Omental fat pad (tissue), 4 donors: ENCODE measurements around the gene HADHA. TPM values are rescaled to one million over a fixed set of nuclear protein-coding genes. Genes with fewer than 3 reads are reported as not detected.

Source experiments
- ATAC-seq: fragments of 150-250 bp; one replicate; pipeline ENCODE4 v1.9.1; 2016; ENCODE audit warnings: mild to moderate bottlenecking, moderate library complexity; ENCODE audit not compliant: low FRiP score
- DNase-seq: peaks from one replicate; pipeline ENCODE4 v3.0.0-alpha.2; 2019; ENCODE audit warnings: low spot score
- total RNA-seq, 4 donors: library from RNA; depleted of rRNA; stranded (reverse); fragments of >200 nt; gene quantifications; one replicate each; pipeline ENCODE4 v1.1.0, GENCODE V29; 2016
- TF ChIP-seq, protein P1 (sequence below), 3 donors: fragments of 450-650 bp; IDR thresholded peaks; one replicate each; pipeline ENCODE4 v1.5.1; 2016 to 2017; ENCODE audit warnings: antibody characterized with exemption in 3 of 3, mild to moderate bottlenecking in 3 of 3, moderate library complexity in 2 of 3

Gene HADHA
- total RNA-seq, 4 donors from 2014 or later = 144 to 196 (median 159) TPM

DNA sequence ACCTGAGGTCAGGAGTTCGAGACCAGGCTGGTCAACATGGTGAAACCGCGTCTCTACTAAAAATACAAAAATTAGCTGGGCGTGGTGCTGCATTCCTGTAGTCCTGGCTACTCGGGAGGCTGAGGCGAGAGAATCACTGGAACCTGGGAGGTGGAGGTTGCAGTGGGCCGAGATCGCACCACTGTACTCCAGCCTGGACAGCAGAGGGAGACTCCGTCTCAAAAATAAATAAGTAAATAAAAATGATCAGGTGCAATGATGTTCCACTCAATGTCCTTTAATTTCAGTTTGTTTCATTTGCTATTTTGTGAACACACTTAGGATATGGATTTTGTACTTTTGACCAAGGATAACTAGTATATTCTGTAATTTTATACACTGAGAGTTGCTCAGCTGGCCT, 9.3 kb downstream of the HADHA start:
- DNase-seq (no peak), ATAC-seq (no peak)
- TF ChIP-seq, protein P1, sequence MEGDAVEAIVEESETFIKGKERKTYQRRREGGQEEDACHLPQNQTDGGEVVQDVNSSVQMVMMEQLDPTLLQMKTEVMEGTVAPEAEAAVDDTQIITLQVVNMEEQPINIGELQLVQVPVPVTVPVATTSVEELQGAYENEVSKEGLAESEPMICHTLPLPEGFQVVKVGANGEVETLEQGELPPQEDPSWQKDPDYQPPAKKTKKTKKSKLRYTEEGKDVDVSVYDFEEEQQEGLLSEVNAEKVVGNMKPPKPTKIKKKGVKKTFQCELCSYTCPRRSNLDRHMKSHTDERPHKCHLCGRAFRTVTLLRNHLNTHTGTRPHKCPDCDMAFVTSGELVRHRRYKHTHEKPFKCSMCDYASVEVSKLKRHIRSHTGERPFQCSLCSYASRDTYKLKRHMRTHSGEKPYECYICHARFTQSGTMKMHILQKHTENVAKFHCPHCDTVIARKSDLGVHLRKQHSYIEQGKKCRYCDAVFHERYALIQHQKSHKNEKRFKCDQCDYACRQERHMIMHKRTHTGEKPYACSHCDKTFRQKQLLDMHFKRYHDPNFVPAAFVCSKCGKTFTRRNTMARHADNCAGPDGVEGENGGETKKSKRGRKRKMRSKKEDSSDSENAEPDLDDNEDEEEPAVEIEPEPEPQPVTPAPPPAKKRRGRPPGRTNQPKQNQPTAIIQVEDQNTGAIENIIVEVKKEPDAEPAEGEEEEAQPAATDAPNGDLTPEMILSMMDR (IDR thresholded peaks at IDR 0.05) = no peak

DNA sequence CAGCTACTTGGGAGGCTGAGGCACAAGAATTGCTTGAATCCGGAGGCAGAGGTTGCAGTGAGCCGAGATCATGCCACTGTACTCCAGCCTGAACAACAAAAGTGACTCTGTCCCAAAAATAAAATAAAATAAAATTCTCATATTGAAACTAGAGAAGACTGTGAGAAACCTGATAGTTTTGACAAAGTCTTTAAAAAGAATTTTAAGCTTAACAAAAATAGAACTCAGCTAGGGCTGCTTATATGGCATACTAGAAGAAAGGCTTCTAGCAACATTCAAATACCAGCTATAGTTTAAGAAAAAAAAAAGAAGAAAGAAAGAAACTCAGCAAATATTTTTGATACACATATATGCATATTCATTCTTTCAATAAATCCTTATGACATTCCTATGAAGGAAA, 13.6 kb downstream of the HADHA start:
- TF ChIP-seq, protein P1 (IDR thresholded peaks at IDR 0.05) = no peak
- DNase-seq (no peak), ATAC-seq (no peak)

DNA sequence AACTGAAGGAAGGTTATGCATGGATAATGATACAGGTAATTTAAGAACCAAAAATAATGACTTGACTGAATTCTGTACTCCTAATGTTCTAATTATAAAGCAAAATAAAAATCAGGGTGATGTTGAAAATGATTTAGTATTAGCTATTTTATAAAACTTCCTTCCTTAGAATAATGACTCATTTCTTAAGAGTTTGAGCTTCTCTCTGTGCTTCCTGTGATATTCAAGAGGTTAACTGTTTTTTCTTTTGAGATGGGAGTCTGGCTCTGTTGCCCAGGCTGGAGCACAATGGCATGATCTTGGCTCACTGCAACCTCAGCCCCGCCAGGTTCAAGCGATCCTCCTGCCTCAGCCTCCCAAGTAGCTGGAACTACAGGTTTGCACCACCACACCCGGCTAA, 14.8 kb downstream of the HADHA start:
- TF ChIP-seq, protein P1 (IDR thresholded peaks at IDR 0.05) = no peak
- ATAC-seq = no peak

DNA sequence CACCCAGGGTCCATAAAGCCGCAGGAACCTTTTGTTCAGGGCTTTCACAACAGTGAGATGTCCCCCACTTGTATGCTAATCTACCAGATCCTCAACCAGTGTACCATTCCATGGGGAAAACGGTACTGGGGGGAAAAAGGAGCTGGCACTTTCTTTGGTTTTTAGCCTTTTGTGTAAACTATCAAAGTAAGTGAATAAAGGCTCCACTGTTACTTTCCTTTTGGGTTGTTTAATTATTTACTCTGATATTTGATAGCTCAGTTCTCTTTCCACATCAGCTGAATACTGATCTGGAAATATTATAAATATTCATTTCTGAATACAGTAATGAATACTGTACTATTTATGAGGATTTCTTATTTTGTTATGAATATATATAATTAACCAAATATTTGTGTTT, 20.3 kb downstream of the HADHA start:
- TF ChIP-seq, protein P1 (IDR thresholded peaks at IDR 0.05) = no peak

More for the DNA sequence above, 14.8 kb downstream of the HADHA start:
- no peak for DNase-seq

DNA sequence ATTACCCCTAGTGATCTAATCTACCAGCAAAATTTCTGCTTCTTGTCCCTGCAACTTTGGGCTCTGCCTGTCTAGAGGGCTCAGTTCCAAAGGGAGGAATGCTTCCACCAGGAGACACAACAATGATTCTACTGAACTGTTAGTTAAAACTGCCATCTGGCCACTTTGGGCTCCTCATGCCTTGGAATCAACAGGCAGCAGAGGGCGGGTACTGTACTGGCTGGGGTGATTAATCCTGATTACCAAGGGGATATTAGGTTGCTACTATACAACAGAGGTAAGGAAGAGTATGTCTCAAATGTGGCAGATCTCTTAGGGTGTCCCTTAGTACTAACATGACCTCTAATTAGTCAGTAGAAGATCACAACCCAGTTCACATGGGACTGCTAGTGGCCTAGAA, 21.4 kb downstream of the HADHA start:
- TF ChIP-seq, protein P1 (IDR thresholded peaks at IDR 0.05) = no peak
- DNase-seq = no peak
- ATAC-seq = no peak

More for the DNA sequence above, 20.3 kb downstream of the HADHA start:
- ATAC-seq (no peak), DNase-seq (no peak)

DNA sequence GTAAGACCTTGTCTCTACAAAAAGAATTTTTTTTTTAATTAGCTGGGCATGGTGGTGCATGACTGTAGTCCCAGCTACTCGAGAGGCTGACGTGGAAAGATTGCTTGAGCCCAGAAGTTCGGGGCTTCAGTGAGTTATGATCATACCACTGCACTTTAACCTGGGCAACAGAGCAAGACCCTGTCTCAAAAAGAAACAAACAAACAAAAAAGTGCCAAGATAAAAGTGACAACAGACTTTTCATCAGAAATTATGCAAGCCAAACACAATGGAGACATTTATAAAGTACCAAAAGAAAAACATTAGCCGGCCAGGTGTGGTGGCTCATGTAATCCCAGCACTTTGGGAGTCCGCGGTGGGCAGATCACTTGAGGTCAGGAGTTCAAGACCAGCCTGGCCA, 26.7 kb downstream of the HADHA start:
- TF ChIP-seq, protein P1 (IDR thresholded peaks at IDR 0.05) = no peak
- ATAC-seq (no peak), DNase-seq (no peak)

DNA sequence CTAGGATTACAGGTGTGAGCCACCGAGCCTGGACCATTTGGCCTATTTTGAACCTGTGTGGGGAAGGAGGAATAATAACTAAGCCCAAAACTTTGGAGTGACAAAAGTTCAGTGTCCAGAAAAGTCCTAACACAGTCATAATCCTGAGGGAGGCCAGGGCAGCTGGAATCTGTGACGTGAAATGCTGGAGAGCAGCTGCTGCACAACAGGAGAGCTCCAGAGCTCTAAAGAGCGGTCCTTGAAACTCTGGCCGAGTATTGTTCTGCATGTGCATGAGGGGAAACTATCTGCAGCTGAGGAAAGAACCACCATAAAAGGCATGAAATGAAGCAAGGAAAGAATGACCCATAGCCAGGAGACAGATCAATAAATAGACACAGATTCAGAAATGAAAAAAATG, 27.8 kb downstream of the HADHA start:
- TF ChIP-seq, protein P1 (IDR thresholded peaks at IDR 0.05) = no peak
- ATAC-seq (no peak), DNase-seq (no peak)
